Mucosa of rectum (tissue), 2 donors: Measurements from ENCODE around the gene PLEKHG3.

ENCODE experiments used
- H3K27ac ChIP-seq, 2 donors: one replicate each; pipeline ENCODE4 v1.7.0; 2013; ENCODE audit warnings: inconsistent platforms in 2 of 2, low read depth in 2 of 2, low read length in 2 of 2
- H3K27me3 ChIP-seq, 2 donors: one replicate each; pipeline ENCODE4 v1.7.0; 2013; ENCODE audit warnings: low read length in 2 of 2; ENCODE audit not compliant: control insufficient read depth in 2 of 2, insufficient read depth in 2 of 2
- H3K36me3 ChIP-seq, 2 donors: one replicate each; pipeline ENCODE4 v1.7.0; 2013; ENCODE audit warnings: low read length in 2 of 2; ENCODE audit not compliant: control insufficient read depth in 2 of 2, insufficient read depth in 2 of 2
- H3K4me1 ChIP-seq, 2 donors: one replicate each; pipeline ENCODE4 v1.7.0; 2013; ENCODE audit warnings: low read length in 2 of 2, mild to moderate bottlenecking in 1 of 2; ENCODE audit not compliant: control insufficient read depth in 2 of 2, insufficient read depth in 2 of 2
- H3K4me3 ChIP-seq, 2 donors: one replicate each; pipeline ENCODE4 v1.7.0; 2013; ENCODE audit warnings: low read length in 2 of 2
- H3K9ac ChIP-seq, 2 donors: one replicate each; pipeline ENCODE4 v1.7.0; 2013; ENCODE audit warnings: low read length in 2 of 2, low read depth in 1 of 2, mild to moderate bottlenecking in 1 of 2
- H3K9me3 ChIP-seq, 2 donors: one replicate each; pipeline ENCODE4 v1.7.0; 2013; ENCODE audit warnings: low read length in 2 of 2; ENCODE audit not compliant: control insufficient read depth in 2 of 2
- donor health status: healthy.
- donor health status: Normal muscosa, but diverticular disease.

PLEKHG3 gene

GRCh38 chr14:64748995-64749714 is 44.9 kb downstream of the PLEKHG3 start:
- no peak overlapping the region for H3K27ac ChIP-seq
- no peaks in the 10 kb centered on the region for H3K4me1 ChIP-seq

DNA sequence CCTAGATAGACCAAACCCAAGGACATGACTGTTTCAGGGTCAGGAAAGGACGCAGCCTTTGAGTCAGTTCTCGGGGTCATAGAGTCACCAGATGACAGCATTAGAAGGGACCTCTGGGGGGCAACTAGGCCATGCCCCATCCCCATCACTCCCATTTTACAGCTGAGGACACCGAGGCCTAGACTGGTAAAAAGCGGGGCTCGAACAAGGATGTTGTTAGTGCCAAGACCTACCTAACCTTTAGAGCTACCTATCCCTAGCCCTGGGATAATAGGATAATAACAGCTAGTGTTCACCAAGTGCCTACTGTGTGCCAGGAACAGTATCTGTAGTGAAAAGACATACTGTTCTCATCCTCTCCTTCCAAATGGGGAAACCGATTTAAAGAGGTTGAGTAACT is 48.7 kb downstream of the PLEKHG3 start:
- Histone ChIP-seq H3K4me3 (no peak overlapping the region), H3K27ac (no peak overlapping the region), H3K9ac (no peak overlapping the region), H3K4me1 (peaks cover 14 to 18% of the 10 kb centered on the region in 2 donors), H3K9me3 (no peaks in the 10 kb centered on the region), H3K36me3 (peaks cover 0 to 7% of the 10 kb centered on the region in 2 donors), H3K27me3 (peaks cover 0 to 3% of the 10 kb centered on the region in 2 donors)

More at GRCh38 chr14:64748995-64749714, 44.9 kb downstream of the PLEKHG3 start:
- Histone ChIP-seq H3K9me3 (no peaks in the 10 kb centered on the region), H3K27me3 (peaks cover 0 to 3% of the 10 kb centered on the region in 2 donors), H3K4me3 (no peak overlapping the region), H3K36me3 (peaks cover 19 to 25% of the 10 kb centered on the region in 2 donors), H3K9ac (no peak overlapping the region)

DNA sequence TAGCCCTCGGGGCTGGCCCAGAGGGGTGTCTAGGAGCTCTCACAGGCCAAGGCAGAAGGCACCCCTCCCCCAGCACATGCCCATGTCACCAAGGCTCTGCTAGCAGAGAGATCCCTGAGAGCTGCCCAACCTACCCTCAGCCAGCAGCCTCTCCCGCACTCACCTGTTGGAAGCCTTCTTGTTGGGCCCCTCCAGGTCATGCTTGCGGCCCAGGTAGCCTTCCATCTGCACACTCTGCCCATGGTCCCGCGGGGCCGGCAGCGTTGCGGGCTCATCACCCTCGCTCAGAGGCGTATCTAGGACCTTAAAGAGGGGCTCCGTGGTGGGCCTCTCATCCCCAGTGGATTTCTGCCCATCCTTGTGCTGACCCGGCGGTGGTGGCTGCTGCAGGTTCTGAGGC is 49.1 kb downstream of the PLEKHG3 start:
- Histone ChIP-seq H3K27ac (no peak overlapping the region), H3K36me3 (peaks cover 0 to 2% of the 10 kb centered on the region in 2 donors), H3K4me3 (no peak overlapping the region), H3K4me1 (peaks cover 18 to 23% of the 10 kb centered on the region in 2 donors), H3K27me3 (peaks cover 0 to 3% of the 10 kb centered on the region in 2 donors), H3K9ac (no peak overlapping the region), H3K9me3 (no peaks in the 10 kb centered on the region)

- no peaks in the 10 kb centered on the region for H3K36me3 ChIP-seq
- H3K27ac ChIP-seq = no peak overlapping the region
- no peak overlapping the region for H3K9ac ChIP-seq
- peaks cover 21 to 29% of the 10 kb centered on the region in 2 donors for H3K4me1 ChIP-seq
- H3K9me3 ChIP-seq = no peaks in the 10 kb centered on the region
- peaks cover 0 to 3% of the 10 kb centered on the region in 2 donors for H3K27me3 ChIP-seq
- H3K4me3 ChIP-seq = no peak overlapping the region
Observed at GRCh38 chr14:64753999-64754398, 49.8 kb downstream of the PLEKHG3 start.

DNA sequence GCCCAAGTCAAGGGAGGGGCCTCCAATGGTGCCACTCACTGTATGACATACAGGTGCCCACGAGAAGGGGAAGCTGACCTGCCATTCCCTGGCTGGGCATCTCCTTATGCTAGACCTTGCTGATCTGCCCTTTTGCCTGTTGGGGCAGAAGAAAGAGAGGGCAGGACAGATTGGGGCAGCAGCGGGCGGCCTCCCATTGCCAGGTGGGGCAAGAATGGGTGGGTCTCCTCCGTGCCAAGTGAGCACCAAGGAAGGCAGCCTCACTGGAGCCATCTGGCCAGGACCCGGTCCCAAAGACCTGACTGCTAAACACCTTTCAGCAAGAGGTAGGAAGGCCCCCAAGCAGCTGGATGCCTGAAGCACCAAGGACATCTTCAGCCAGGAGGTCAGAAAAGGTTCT is 50.5 kb downstream of the PLEKHG3 start:
- no peak overlapping the region for H3K27ac ChIP-seq

GRCh38 chr14:64755781-64756221 is 51.6 kb downstream of the PLEKHG3 start:
- Histone ChIP-seq H3K36me3 (no peaks in the 10 kb centered on the region), H3K27me3 (peaks cover 0 to 3% of the 10 kb centered on the region in 2 donors), H3K9me3 (no peaks in the 10 kb centered on the region), H3K4me3 (no peak overlapping the region), H3K27ac (no peak overlapping the region), H3K4me1 (peaks cover 21 to 31% of the 10 kb centered on the region in 2 donors), H3K9ac (no peak overlapping the region)

More for the DNA sequence above, 50.5 kb downstream of the PLEKHG3 start:
- H3K4me3 ChIP-seq = no peak overlapping the region
- H3K9ac ChIP-seq = no peak overlapping the region
- H3K4me1 ChIP-seq = peaks cover 21 to 30% of the 10 kb centered on the region in 2 donors
- peaks cover 0 to 3% of the 10 kb centered on the region in 2 donors for H3K27me3 ChIP-seq
- H3K9me3 ChIP-seq = no peaks in the 10 kb centered on the region
- no peaks in the 10 kb centered on the region for H3K36me3 ChIP-seq

DNA sequence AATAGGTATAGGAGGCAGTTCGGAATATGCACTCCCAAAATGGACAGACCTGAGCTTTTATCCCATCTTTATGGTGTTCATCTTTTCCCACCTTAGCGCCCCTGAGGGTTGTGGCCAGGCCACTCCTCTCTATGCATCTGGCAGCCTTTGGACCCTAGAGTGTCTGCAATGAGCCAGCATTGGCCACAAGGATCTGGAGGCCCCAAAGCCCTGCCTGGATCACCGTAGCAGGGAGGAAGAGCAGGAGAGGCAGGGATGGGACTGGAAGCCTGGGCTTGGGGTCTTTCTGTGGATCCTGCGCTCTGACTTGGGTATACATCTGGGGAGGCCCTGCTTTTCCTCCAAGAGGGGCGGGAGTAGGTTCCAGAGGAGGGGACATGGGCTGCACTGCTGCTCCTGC is 52.5 kb downstream of the PLEKHG3 start:
- Histone ChIP-seq H3K27ac (no peak overlapping the region), H3K27me3 (peaks cover 0 to 3% of the 10 kb centered on the region in 2 donors), H3K9ac (no peak overlapping the region), H3K4me1 (peaks cover 28 to 40% of the 10 kb centered on the region in 2 donors), H3K9me3 (no peaks in the 10 kb centered on the region), H3K36me3 (no peaks in the 10 kb centered on the region), H3K4me3 (no peak overlapping the region)

- H3K27ac ChIP-seq = no peak overlapping the region
- peak overlapping the region in 1 of 2 donors; percentile 14 for H3K9ac ChIP-seq
- H3K4me1 ChIP-seq = peaks cover 37 to 49% of the 10 kb centered on the region in 2 donors
Observed at GRCh38 chr14:64757601-64758000, 53.4 kb downstream of the PLEKHG3 start.

GRCh38 chr14:64758025-64758521 is 53.8 kb downstream of the PLEKHG3 start:
- H3K4me3 ChIP-seq = no peak overlapping the region
- H3K27ac ChIP-seq = no peak overlapping the region
- H3K9ac ChIP-seq = peak overlapping the region in 1 of 2 donors; percentile 14
- peaks cover 0 to 3% of the 10 kb centered on the region in 2 donors for H3K27me3 ChIP-seq
- no peaks in the 10 kb centered on the region for H3K9me3 ChIP-seq
- peaks cover 39 to 50% of the 10 kb centered on the region in 2 donors for H3K4me1 ChIP-seq
- no peaks in the 10 kb centered on the region for H3K36me3 ChIP-seq

More at GRCh38 chr14:64757601-64758000, 53.4 kb downstream of the PLEKHG3 start:
- no peaks in the 10 kb centered on the region for H3K9me3 ChIP-seq
- no peak overlapping the region for H3K4me3 ChIP-seq
- peaks cover 0 to 3% of the 10 kb centered on the region in 2 donors for H3K27me3 ChIP-seq
- no peaks in the 10 kb centered on the region for H3K36me3 ChIP-seq
